HepG2 (cell line): Measurements from ENCODE around the gene ADGRV1.

Source experiments
- CCDC6 ChIP-seq: sonication (generic); formaldehyde crosslinking; IDR thresholded peaks from 2 replicates; pipeline ENCODE4 v1.8.1; 2022; ENCODE audit warnings: mild to moderate bottlenecking, missing genetic modification reagents, moderate library complexity
- CEBPG ChIP-seq: IDR thresholded peaks from 2 replicates; pipeline ENCODE4 v1.6.1; 2016
- CTCF ChIP-seq: sonication (generic); formaldehyde crosslinking; IDR thresholded peaks from 2 replicates; pipeline ENCODE4 v1.5.0; 2020; ENCODE audit warnings: mild to moderate bottlenecking, missing genetic modification reagents, moderate library complexity
- LCORL ChIP-seq, 2 experiments: fragments of 450-650 bp in 1 of 2; sonication (generic) in 1 of 2; formaldehyde crosslinking in 1 of 2; IDR thresholded peaks; 2 replicates each; pipeline versions ENCODE4 v1.5.0 to v1.6.1; 2017 to 2020; ENCODE audit warnings: antibody characterized with exemption in 1 of 2, missing genetic modification reagents in 1 of 2
- MYC ChIP-seq: sonication (generic); formaldehyde crosslinking; IDR thresholded peaks from 2 replicates; pipeline ENCODE4 v1.9.0; 2021; ENCODE audit warnings: missing genetic modification reagents, borderline replicate concordance
- SRF ChIP-seq: IDR thresholded peaks from 2 replicates; pipeline ENCODE4 v1.6.1; 2011; ENCODE audit warnings: mild to moderate bottlenecking, low read depth, low read length, moderate library complexity
- SRSF1 ChIP-seq: fragments of 200-400 bp; formaldehyde crosslinking; optimal IDR thresholded peaks from 2 replicates; pipeline ENCODE3; 2017; ENCODE audit warnings: mild to moderate bottlenecking, low read depth, low read length, moderate library complexity
- TCF7L2 ChIP-seq: IDR thresholded peaks from 2 replicates; pipeline ENCODE4 v1.6.1; 2011; ENCODE audit warnings: mild to moderate bottlenecking, low read depth, low read length, moderate library complexity
- ZBTB8A ChIP-seq: sonication (generic); formaldehyde crosslinking; IDR thresholded peaks from 2 replicates; pipeline ENCODE4 v1.4.0; 2020; ENCODE audit warnings: mild to moderate bottlenecking, low read depth, missing genetic modification reagents, borderline replicate concordance
- ZKSCAN1 ChIP-seq: fragments of 150-350 bp; IDR thresholded peaks from 2 replicates; pipeline ENCODE4 v1.6.1; 2014; ENCODE audit warnings: low read length
- ZMYM3 ChIP-seq: sonication (generic); formaldehyde crosslinking; IDR thresholded peaks from 2 replicates; pipeline ENCODE4 v1.5.1; 2020; ENCODE audit warnings: mild to moderate bottlenecking, missing genetic modification reagents
- ZNF430 ChIP-seq: sonication (generic); formaldehyde crosslinking; IDR thresholded peaks from 2 replicates; pipeline ENCODE4 v1.9.0; 2021; ENCODE audit warnings: mild to moderate bottlenecking, missing genetic modification reagents

- TF ChIP-seq MYC (CRISPR knock-in tag) (no peak), CTCF (no peak), SRF (no peak), ZMYM3 (CRISPR knock-in tag) (no peak), ZBTB8A (CRISPR knock-in tag) (no peak), CCDC6 (CRISPR knock-in tag) (no peak), ZKSCAN1 (no peak), TCF7L2 (no peak), ZNF430 (CRISPR knock-in tag) (no peak), LCORL (IDR thresholded peaks at IDR 0.05) (no peak), LCORL (CRISPR knock-in tag; IDR thresholded peaks at IDR 0.05) (no peak), CEBPG (CRISPR knock-in tag) (no peak), SRSF1 (no peak)
Measured at GRCh38 chr5:90885180-90885868, 326.7 kb downstream of the ADGRV1 start.
